Measurements from ENCODE around the gene B4GALT5.

- TF ChIP-seq CTCF (conservative IDR thresholded peaks at IDR 0.05) (no peak), EZH2 (IDR thresholded peaks at IDR 0.05; ENCODE audit: low read depth) (no peak)
Measured at GRCh38 chr20:49583343-49583668, 130.4 kb downstream of the B4GALT5 start.

Data from PC-9 (cell line).